Liver (tissue), 3 donors: Measurements from ENCODE around the gene STXBP6.

Source experiments
- JUND ChIP-seq, 2 donors: IDR thresholded peaks; 2 replicates each; pipeline ENCODE4 v1.6.1; 2016; ENCODE audit warnings: antibody characterized with exemption in 2 of 2
- YY1 ChIP-seq: IDR thresholded peaks from 2 replicates; pipeline ENCODE4 v1.6.1; 2016; ENCODE audit warnings: antibody characterized with exemption, mild to moderate bottlenecking
- TF ChIP-seq, protein P1 (sequence below): fragments of 150-350 bp; IDR thresholded peaks from 2 replicates; pipeline ENCODE4 v1.5.1; 2017; ENCODE audit warnings: improper control_type of control experiment, low read depth, low read length; ENCODE audit not compliant: missing input control
- donor health status: healthy.
- donor health status: healthy.

DNA sequence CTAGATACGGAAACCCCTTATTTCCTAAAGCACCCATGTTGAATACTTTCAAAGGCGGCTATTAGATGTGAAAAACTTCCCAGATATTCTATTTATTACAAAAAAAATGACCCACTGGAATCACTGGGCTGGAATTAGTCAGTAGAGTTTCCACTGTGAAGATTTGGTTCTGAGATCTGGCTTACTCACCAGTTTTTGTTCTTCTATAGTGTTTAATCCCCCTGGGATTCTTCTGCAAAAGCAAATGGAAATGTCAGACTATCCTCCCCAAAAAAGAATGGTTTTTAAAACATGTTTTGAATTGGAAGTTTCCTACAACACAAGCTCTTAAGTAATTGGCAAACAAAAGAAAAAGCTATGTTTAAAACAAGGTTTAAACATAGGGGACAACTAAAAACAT lies 166.4 kb downstream of the STXBP6 start:
- TF ChIP-seq, protein P1, sequence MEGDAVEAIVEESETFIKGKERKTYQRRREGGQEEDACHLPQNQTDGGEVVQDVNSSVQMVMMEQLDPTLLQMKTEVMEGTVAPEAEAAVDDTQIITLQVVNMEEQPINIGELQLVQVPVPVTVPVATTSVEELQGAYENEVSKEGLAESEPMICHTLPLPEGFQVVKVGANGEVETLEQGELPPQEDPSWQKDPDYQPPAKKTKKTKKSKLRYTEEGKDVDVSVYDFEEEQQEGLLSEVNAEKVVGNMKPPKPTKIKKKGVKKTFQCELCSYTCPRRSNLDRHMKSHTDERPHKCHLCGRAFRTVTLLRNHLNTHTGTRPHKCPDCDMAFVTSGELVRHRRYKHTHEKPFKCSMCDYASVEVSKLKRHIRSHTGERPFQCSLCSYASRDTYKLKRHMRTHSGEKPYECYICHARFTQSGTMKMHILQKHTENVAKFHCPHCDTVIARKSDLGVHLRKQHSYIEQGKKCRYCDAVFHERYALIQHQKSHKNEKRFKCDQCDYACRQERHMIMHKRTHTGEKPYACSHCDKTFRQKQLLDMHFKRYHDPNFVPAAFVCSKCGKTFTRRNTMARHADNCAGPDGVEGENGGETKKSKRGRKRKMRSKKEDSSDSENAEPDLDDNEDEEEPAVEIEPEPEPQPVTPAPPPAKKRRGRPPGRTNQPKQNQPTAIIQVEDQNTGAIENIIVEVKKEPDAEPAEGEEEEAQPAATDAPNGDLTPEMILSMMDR = no peak
- TF ChIP-seq JUND (IDR thresholded peaks at IDR 0.05) (no peak), YY1 (no peak)
